Esophagus muscularis mucosa (tissue), 4 donors: ENCODE measurements around the gene FOXP3. TPM values are rescaled to one million over a fixed set of nuclear protein-coding genes. Genes with fewer than 3 reads are reported as not detected.

Source experiments
- DNase-seq: peaks from one replicate; pipeline ENCODE4 v3.0.0-alpha.2; 2017; ENCODE audit errors: extremely low spot score
- H3K27ac ChIP-seq, 4 donors: fragments of 200-600 bp; sonication (generic); replicated peaks in 1 of 4; 1 replicate in 3 of 4; 2 replicates in 1 of 4; pipeline ENCODE4 v1.5.1; 2016 to 2019; ENCODE audit warnings: mild to moderate bottlenecking in 1 of 4
- H3K27me3 ChIP-seq, 4 donors: fragments of 200-600 bp; sonication (generic); one replicate each; pipeline versions ENCODE4 v1.5.1 to v1.6.0; 2016 to 2019
- H3K36me3 ChIP-seq, 4 donors: fragments of 200-600 bp; sonication (generic); one replicate each; pipeline ENCODE4 v1.5.1; 2016 to 2019
- H3K4me1 ChIP-seq, 4 donors: fragments of 200-600 bp; sonication (generic); one replicate each; pipeline ENCODE4 v1.5.1; 2016 to 2019
- H3K4me3 ChIP-seq, 4 donors: fragments of 200-600 bp; sonication (generic); 1 replicate in 2 of 4; 2 replicates in 2 of 4; pipeline ENCODE4 v1.5.1; 2016 to 2019; ENCODE audit warnings: mild to moderate bottlenecking in 4 of 4, moderate library complexity in 1 of 4
- H3K9me3 ChIP-seq, 4 donors: fragments of 200-600 bp; sonication (generic); 1 replicate in 3 of 4; 2 replicates in 1 of 4; pipeline ENCODE4 v1.5.1; 2016 to 2019
- EP300 ChIP-seq: sonication (generic); formaldehyde crosslinking; IDR thresholded peaks from one replicate; pipeline ENCODE4 v1.6.1; 2017; ENCODE audit warnings: antibody characterized with exemption
- POLR2A ChIP-seq: fragments of 450-650 bp; IDR thresholded peaks from one replicate; pipeline ENCODE4 v1.6.1; 2017; ENCODE audit warnings: antibody characterized with exemption, moderate library complexity, mild to moderate bottlenecking, low read depth
- POLR2AphosphoS5 ChIP-seq, 2 donors: sonication (generic); formaldehyde crosslinking; IDR thresholded peaks; one replicate each; pipeline ENCODE4 v1.6.1; 2017; ENCODE audit warnings: antibody characterized with exemption in 2 of 2
- WGBS: methylation state at CpG from one replicate; pipeline ENCODE4 v1.1.5; 2018; 5-methylcytosine and 5-hydroxymethylcytosine counted together
- intact Hi-C: fragments of 100-400 bp; cut with DNase I; formaldehyde crosslinking; loops from one replicate; pipeline ENCODE4 v1.15.1; 2023
- total RNA-seq, 4 donors: library from RNA; depleted of rRNA; stranded (reverse); fragments of >200 nt; gene quantifications; one replicate each; pipeline versions ENCODE4 v1.1.0 to v1.2.1, GENCODE V29; 2016
- TF ChIP-seq, protein P1 (sequence below), 3 experiments: fragments of 200-600 bp in 2 of 3; fragments of 450-650 bp in 1 of 3; sonication (generic) in 2 of 3; IDR thresholded peaks; one replicate each; pipeline ENCODE4 v1.5.1; 2017 to 2019; ENCODE audit warnings: antibody characterized with exemption in 3 of 3, mild to moderate bottlenecking in 2 of 3, moderate library complexity in 1 of 3

The FOXP3 gene
- total RNA-seq, 4 donors from 2014 or later = not detected

DNA sequence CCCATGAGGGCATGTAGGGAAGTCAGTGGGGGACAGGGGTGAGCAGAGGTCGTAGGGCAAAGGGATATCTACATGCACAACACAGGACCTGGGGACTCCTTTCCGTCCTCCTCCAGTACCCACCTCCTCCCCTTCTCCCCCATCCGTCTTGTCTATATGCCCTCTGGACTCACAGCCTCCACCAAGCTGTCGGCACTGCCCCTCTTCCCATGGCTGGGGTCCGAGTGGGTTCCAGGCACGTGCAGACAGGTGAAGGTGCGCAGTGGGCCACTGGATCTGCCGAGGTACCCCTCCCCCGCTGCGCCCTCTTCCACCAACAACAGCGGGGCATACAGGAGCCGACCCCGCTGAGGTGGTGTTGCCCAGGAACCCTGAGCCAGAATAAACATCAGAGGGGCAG is 59.1 kb downstream of the FOXP3 start:
- H3K4me1 ChIP-seq = peaks cover 0 to 4% (median 4%) of the 10 kb centered on the region in 4 donors
- H3K36me3 ChIP-seq = no peaks in the 10 kb centered on the region
- no peak for DNase-seq
- peaks cover 0 to 11% (median 4%) of the 10 kb centered on the region in 4 donors for H3K27me3 ChIP-seq
- no peaks in the 10 kb centered on the region for H3K9me3 ChIP-seq
- 73% methylated on average over 8 of the region's 13 CpGs for WGBS
- intact Hi-C loops = no loop called here
- no peak overlapping the region for H3K4me3 ChIP-seq
- no peak for TF ChIP-seq POLR2A
- TF ChIP-seq POLR2AphosphoS5 (IDR thresholded peaks at IDR 0.05) = no peak
- TF ChIP-seq, protein P1, sequence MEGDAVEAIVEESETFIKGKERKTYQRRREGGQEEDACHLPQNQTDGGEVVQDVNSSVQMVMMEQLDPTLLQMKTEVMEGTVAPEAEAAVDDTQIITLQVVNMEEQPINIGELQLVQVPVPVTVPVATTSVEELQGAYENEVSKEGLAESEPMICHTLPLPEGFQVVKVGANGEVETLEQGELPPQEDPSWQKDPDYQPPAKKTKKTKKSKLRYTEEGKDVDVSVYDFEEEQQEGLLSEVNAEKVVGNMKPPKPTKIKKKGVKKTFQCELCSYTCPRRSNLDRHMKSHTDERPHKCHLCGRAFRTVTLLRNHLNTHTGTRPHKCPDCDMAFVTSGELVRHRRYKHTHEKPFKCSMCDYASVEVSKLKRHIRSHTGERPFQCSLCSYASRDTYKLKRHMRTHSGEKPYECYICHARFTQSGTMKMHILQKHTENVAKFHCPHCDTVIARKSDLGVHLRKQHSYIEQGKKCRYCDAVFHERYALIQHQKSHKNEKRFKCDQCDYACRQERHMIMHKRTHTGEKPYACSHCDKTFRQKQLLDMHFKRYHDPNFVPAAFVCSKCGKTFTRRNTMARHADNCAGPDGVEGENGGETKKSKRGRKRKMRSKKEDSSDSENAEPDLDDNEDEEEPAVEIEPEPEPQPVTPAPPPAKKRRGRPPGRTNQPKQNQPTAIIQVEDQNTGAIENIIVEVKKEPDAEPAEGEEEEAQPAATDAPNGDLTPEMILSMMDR (IDR thresholded peaks at IDR 0.05) = no peak
- no peak for TF ChIP-seq EP300
- H3K27ac ChIP-seq = no peak overlapping the region

GRCh38 chrX:49204709-49205108 is 59.8 kb downstream of the FOXP3 start:
- TF ChIP-seq EP300 (no peak), POLR2AphosphoS5 (IDR thresholded peaks at IDR 0.05) (no peak), POLR2A (no peak)
- TF ChIP-seq, protein P1 (IDR thresholded peaks at IDR 0.05) = no peak
- Histone ChIP-seq H3K9me3 (no peaks in the 10 kb centered on the region), H3K36me3 (no peaks in the 10 kb centered on the region), H3K27ac (no peak overlapping the region), H3K4me1 (peaks cover 2 to 8% (median 7%) of the 10 kb centered on the region in 4 donors), H3K27me3 (peaks cover 0 to 11% (median 3%) of the 10 kb centered on the region in 4 donors), H3K4me3 (no peak overlapping the region)
- WGBS = 55% methylated on average over 4 of the region's 4 CpGs
- no peak for DNase-seq
- intact Hi-C loops = loop anchor here (5.0 kb wide), 1 partner anchor 33 kb away; the partner anchor contains the start of gene CCDC22

GRCh38 chrX:49204017-49204416 is 60.5 kb downstream of the FOXP3 start:
- H3K4me3 ChIP-seq = no peak overlapping the region
- peaks cover 0 to 11% (median 0%) of the 10 kb centered on the region in 4 donors for H3K27me3 ChIP-seq
- peaks cover 4 to 15% (median 13%) of the 10 kb centered on the region in 4 donors for H3K4me1 ChIP-seq
- intact Hi-C loops = loop anchor here (5.0 kb wide), 1 partner anchor 33 kb away; the partner anchor contains the start of gene CCDC22
- WGBS = 84% methylated on average over 6 of the region's 6 CpGs
- no peaks in the 10 kb centered on the region for H3K36me3 ChIP-seq
- no peak overlapping the region for H3K27ac ChIP-seq
- TF ChIP-seq, protein P1 (IDR thresholded peaks at IDR 0.05) = no peak
- TF ChIP-seq POLR2AphosphoS5 (IDR thresholded peaks at IDR 0.05) (no peak), EP300 (no peak), POLR2A (no peak)
- no peak for DNase-seq
- no peaks in the 10 kb centered on the region for H3K9me3 ChIP-seq

- WGBS = 60% methylated on average over 3 of the region's 3 CpGs
- H3K4me3 ChIP-seq = no peak overlapping the region
- intact Hi-C loops = loop anchor here (5.0 kb wide), 1 partner anchor 34 kb away; the partner anchor contains the start of gene CCDC22
- no peaks in the 10 kb centered on the region for H3K36me3 ChIP-seq
- no peaks in the 10 kb centered on the region for H3K9me3 ChIP-seq
- H3K27ac ChIP-seq = no peak overlapping the region
- DNase-seq = no peak
- TF ChIP-seq, protein P1 (IDR thresholded peaks at IDR 0.05) = no peak
- H3K27me3 ChIP-seq = peaks cover 0 to 11% (median 0%) of the 10 kb centered on the region in 4 donors
- H3K4me1 ChIP-seq = peaks cover 4 to 16% (median 13%) of the 10 kb centered on the region in 4 donors
Measured at GRCh38 chrX:49203536-49203935, 61.0 kb downstream of the FOXP3 start.

GRCh38 chrX:49202022-49202421 is 62.5 kb downstream of the FOXP3 start:
- TF ChIP-seq POLR2A (no peak), EP300 (no peak), POLR2AphosphoS5 (IDR thresholded peaks at IDR 0.05) (no peak)
- TF ChIP-seq, protein P1 (IDR thresholded peaks at IDR 0.05) = no peak
- DNase-seq = no peak
- intact Hi-C loops = loop anchor here (5.0 kb wide), 1 partner anchor 35 kb away; the partner anchor contains the start of gene CCDC22
- Histone ChIP-seq H3K4me3 (no peak overlapping the region), H3K27ac (no peak overlapping the region), H3K27me3 (peaks cover 0 to 8% (median 0%) of the 10 kb centered on the region in 4 donors), H3K9me3 (no peaks in the 10 kb centered on the region), H3K36me3 (no peaks in the 10 kb centered on the region), H3K4me1 (peaks cover 4 to 16% (median 13%) of the 10 kb centered on the region in 4 donors)
- WGBS = 82% methylated on average over 2 of the region's 2 CpGs
